GM19043 (cell line): ENCODE data around the gene ZNF524.
A peak's percentile ranks its signal among the peaks of the same experiment; 100 is the strongest.

Experiments
- ATAC-seq: cut with Tn5 transposase; IDR thresholded peaks from one replicate; pipeline ENCODE4 v1.9.1; 2021; ENCODE audit warnings: low read depth; ENCODE audit not compliant: unreplicated experiment

Gene ZNF524

GRCh38 chr19:55617426-55617825 lies 17.3 kb downstream of the ZNF524 start:
- no peak for ATAC-seq

GRCh38 chr19:55618426-55618825 lies 18.3 kb downstream of the ZNF524 start:
- ATAC-seq, result no peak

GRCh38 chr19:55619286-55619685 lies 19.2 kb downstream of the ZNF524 start:
- no peak for ATAC-seq

GRCh38 chr19:55620410-55621204 lies 20.5 kb downstream of the ZNF524 start:
- no peak for ATAC-seq

GRCh38 chr19:55621205-55621672 lies 21.2 kb downstream of the ZNF524 start:
- no peak for ATAC-seq

- no peak for ATAC-seq
These were observed 21.7 kb downstream of the ZNF524 start for GRCh38 chr19:55621673-55622231.

GRCh38 chr19:55622242-55622969 lies 22.3 kb downstream of the ZNF524 start:
- ATAC-seq, result no peak

- ATAC-seq, result no peak
These were observed 23.0 kb downstream of the ZNF524 start for GRCh38 chr19:55623130-55623529.

- ATAC-seq, result no peak
These were observed 23.5 kb downstream of the ZNF524 start for GRCh38 chr19:55623561-55623960.

GRCh38 chr19:55624109-55625003 lies 24.3 kb downstream of the ZNF524 start, which contains the start of gene ZNF784:
TSS of gene ZNF784 (minus strand) at chr19:55624566. CDS start at chr19:55624561, 5 bp downstream.
- peak; percentile 41 for ATAC-seq

- no peak for ATAC-seq
These were observed 24.9 kb downstream of the ZNF524 start for GRCh38 chr19:55625004-55625326.

- no peak for ATAC-seq
These were observed 26.3 kb downstream of the ZNF524 start for GRCh38 chr19:55626350-55626749.

- no peak for ATAC-seq
These were observed 32.4 kb downstream of the ZNF524 start for GRCh38 chr19:55632463-55632834.

GRCh38 chr19:55633861-55634260 lies 33.8 kb downstream of the ZNF524 start:
- ATAC-seq, result no peak

GRCh38 chr19:55635334-55635717 lies 35.2 kb downstream of the ZNF524 start:
- ATAC-seq, result no peak

- ATAC-seq, result no peak
These were observed 35.9 kb downstream of the ZNF524 start for GRCh38 chr19:55635856-55636440.

GRCh38 chr19:55636723-55637122 lies 36.6 kb downstream of the ZNF524 start:
- no peak for ATAC-seq

- ATAC-seq, result no peak
These were observed 37.4 kb downstream of the ZNF524 start for GRCh38 chr19:55637534-55637933.

- no peak for ATAC-seq
These were observed 38.8 kb downstream of the ZNF524 start for GRCh38 chr19:55638864-55639359.

GRCh38 chr19:55640043-55640576 lies 40.0 kb downstream of the ZNF524 start:
- ATAC-seq, result no peak
